HUES64 (cell line): ENCODE data around the gene ZBTB16.

Experiments used
- H3K27ac ChIP-seq: 2 replicates; pipeline ENCODE4 v1.7.0; 2013; ENCODE audit warnings: low read depth, low read length, inconsistent platforms
- H3K27me3 ChIP-seq: 2 replicates; pipeline ENCODE4 v1.6.1; 2013; ENCODE audit warnings: mild to moderate bottlenecking, low read length; ENCODE audit not compliant: insufficient read depth
- H3K36me3 ChIP-seq: 2 replicates; pipeline ENCODE4 v1.6.1; 2013; ENCODE audit warnings: mild to moderate bottlenecking, low read length; ENCODE audit not compliant: insufficient read depth
- H3K4me1 ChIP-seq: 2 replicates; pipeline ENCODE4 v1.6.1; 2013; ENCODE audit warnings: mild to moderate bottlenecking, low read length, moderate library complexity; ENCODE audit not compliant: insufficient read depth
- H3K4me3 ChIP-seq: 2 replicates; pipeline ENCODE4 v1.5.1; 2013; ENCODE audit warnings: mild to moderate bottlenecking, low read length, moderate library complexity
- H3K9ac ChIP-seq: 2 replicates; pipeline ENCODE4 v1.6.1; 2013; ENCODE audit warnings: mild to moderate bottlenecking, low read depth, low read length
- H3K9me3 ChIP-seq: 2 replicates; pipeline ENCODE4 v1.6.1; 2013; ENCODE audit warnings: low read depth, low read length; ENCODE audit not compliant: insufficient read depth
- WGBS: fragments of 150-250, 120-280 bp; methylation state at CpG from one replicate; pipeline ENCODE4 v1.1.7; 2013; ENCODE audit warnings: missing lambda C conversion rate; 5-methylcytosine and 5-hydroxymethylcytosine counted together

Gene ZBTB16

GRCh38 chr11:114156131-114156581 is 96.6 kb downstream of the ZBTB16 start:
- Histone ChIP-seq H3K27me3 (peaks cover 2% of the 10 kb centered on the region; the same call in 1 of the 2 replicates), H3K9ac (no peak overlapping the region), H3K4me3 (no peak overlapping the region), H3K4me1 (peaks cover 10% of the 10 kb centered on the region), H3K27ac (no peak overlapping the region), H3K36me3 (no peaks in the 10 kb centered on the region), H3K9me3 (no peaks in the 10 kb centered on the region)
- WGBS: 95% methylated on average over 13 of the region's 13 CpGs

GRCh38 chr11:114156782-114157181 is 97.3 kb downstream of the ZBTB16 start:
- 93% methylated on average over 6 of the region's 6 CpGs for WGBS
- no peak overlapping the region for H3K9ac ChIP-seq

GRCh38 chr11:114157476-114158050 is 98.1 kb downstream of the ZBTB16 start:
- Histone ChIP-seq H3K36me3 (no peaks in the 10 kb centered on the region), H3K4me1 (peaks cover 10% of the 10 kb centered on the region), H3K9ac (no peak overlapping the region), H3K27ac (no peak overlapping the region), H3K27me3 (peaks cover 2% of the 10 kb centered on the region; the same call in 1 of the 2 replicates), H3K4me3 (no peak overlapping the region), H3K9me3 (no peaks in the 10 kb centered on the region)
- WGBS: 86% methylated on average over 19 of the region's 19 CpGs

More at GRCh38 chr11:114156782-114157181, 97.3 kb downstream of the ZBTB16 start:
- Histone ChIP-seq H3K9me3 (no peaks in the 10 kb centered on the region), H3K4me3 (no peak overlapping the region), H3K27ac (no peak overlapping the region), H3K36me3 (no peaks in the 10 kb centered on the region), H3K4me1 (peaks cover 10% of the 10 kb centered on the region), H3K27me3 (peaks cover 2% of the 10 kb centered on the region; the same call in 1 of the 2 replicates)

- Histone ChIP-seq H3K9me3 (no peaks in the 10 kb centered on the region), H3K36me3 (no peaks in the 10 kb centered on the region), H3K27me3 (peaks cover 2% of the 10 kb centered on the region; the same call in 1 of the 2 replicates), H3K9ac (no peak overlapping the region), H3K27ac (no peak overlapping the region), H3K4me3 (no peak overlapping the region), H3K4me1 (peaks cover 13% of the 10 kb centered on the region)
- WGBS: 98% methylated on average over 6 of the region's 6 CpGs
These were observed 98.9 kb downstream of the ZBTB16 start for GRCh38 chr11:114158421-114158820.

- no peak overlapping the region for H3K27ac ChIP-seq
These were observed 99.4 kb downstream of the ZBTB16 start for GRCh38 chr11:114158886-114159285.

GRCh38 chr11:114159320-114159719 is 99.8 kb downstream of the ZBTB16 start:
- Histone ChIP-seq H3K4me1 (peaks cover 17% of the 10 kb centered on the region), H3K27ac (no peak overlapping the region), H3K9ac (no peak overlapping the region), H3K36me3 (no peaks in the 10 kb centered on the region), H3K9me3 (no peaks in the 10 kb centered on the region), H3K4me3 (no peak overlapping the region), H3K27me3 (peaks cover 2% of the 10 kb centered on the region; the same call in 1 of the 2 replicates)
- 88% methylated on average over 5 of the region's 5 CpGs for WGBS

More at GRCh38 chr11:114158886-114159285, 99.4 kb downstream of the ZBTB16 start:
- H3K4me1 ChIP-seq: peaks cover 17% of the 10 kb centered on the region
- H3K4me3 ChIP-seq: no peak overlapping the region
- WGBS: 95% methylated on average over 7 of the region's 7 CpGs
- H3K27me3 ChIP-seq: peaks cover 2% of the 10 kb centered on the region; the same call in 1 of the 2 replicates
- H3K9me3 ChIP-seq: no peaks in the 10 kb centered on the region
- H3K36me3 ChIP-seq: no peaks in the 10 kb centered on the region
- no peak overlapping the region for H3K9ac ChIP-seq

- H3K9me3 ChIP-seq: no peaks in the 10 kb centered on the region
- peaks cover 2% of the 10 kb centered on the region; the same call in 1 of the 2 replicates for H3K27me3 ChIP-seq
- no peaks in the 10 kb centered on the region for H3K36me3 ChIP-seq
- peaks cover 17% of the 10 kb centered on the region for H3K4me1 ChIP-seq
- 64% methylated on average over 18 of the region's 18 CpGs for whole genome bisulfite sequencing
- H3K9ac ChIP-seq: no peak overlapping the region
- H3K27ac ChIP-seq: no peak overlapping the region
- no peak overlapping the region for H3K4me3 ChIP-seq
These were observed 100.5 kb downstream of the ZBTB16 start for GRCh38 chr11:114159802-114160632.

- Histone ChIP-seq H3K27ac (no peak overlapping the region), H3K9ac (no peak overlapping the region), H3K4me3 (no peak overlapping the region), H3K9me3 (no peaks in the 10 kb centered on the region), H3K27me3 (peaks cover 2% of the 10 kb centered on the region; the same call in 1 of the 2 replicates), H3K4me1 (peaks cover 17% of the 10 kb centered on the region), H3K36me3 (no peaks in the 10 kb centered on the region)
- WGBS: 92% methylated on average over 6 of the region's 6 CpGs
These were observed 101.4 kb downstream of the ZBTB16 start for GRCh38 chr11:114160894-114161293.

- H3K4me3 ChIP-seq: no peak overlapping the region
- no peaks in the 10 kb centered on the region for H3K9me3 ChIP-seq
- peaks cover 19% of the 10 kb centered on the region for H3K4me1 ChIP-seq
- no peak overlapping the region for H3K9ac ChIP-seq
- H3K27me3 ChIP-seq: peaks cover 2% of the 10 kb centered on the region; the same call in 1 of the 2 replicates
- WGBS: 91% methylated on average over 9 of the region's 9 CpGs
- no peaks in the 10 kb centered on the region for H3K36me3 ChIP-seq
- no peak overlapping the region for H3K27ac ChIP-seq
These were observed 102.2 kb downstream of the ZBTB16 start for GRCh38 chr11:114161486-114162250.

GRCh38 chr11:114162719-114163123 is 103.2 kb downstream of the ZBTB16 start:
- no peak overlapping the region for H3K27ac ChIP-seq
- H3K4me1 ChIP-seq: peaks cover 30% of the 10 kb centered on the region
- H3K27me3 ChIP-seq: 0 out of 2 replicates have a peak, but pooled peaks cover 2% of the 10 kb centered on the region
- no peak overlapping the region for H3K4me3 ChIP-seq
- no peaks in the 10 kb centered on the region for H3K9me3 ChIP-seq
- no peak overlapping the region for H3K9ac ChIP-seq
- no peaks in the 10 kb centered on the region for H3K36me3 ChIP-seq
- 85% methylated on average over 10 of the region's 12 CpGs for WGBS
